Pancreas (tissue), 10 donors: ENCODE results near the gene DDOST. TPM values are rescaled to one million over a fixed set of nuclear protein-coding genes. Genes with fewer than 3 reads are reported as not detected.

Experiments used
- ATAC-seq, 4 donors: fragments of 200-7000 bp; cut with Tn5 transposase; one replicate each; pipeline versions ENCODE4 v1.8.0 to v1.9.1; 2020; ENCODE audit warnings: mild to moderate bottlenecking in 4 of 4, moderate library complexity in 4 of 4
- DNase-seq, 6 donors: peaks; one replicate each; pipeline ENCODE4 v3.0.0-alpha.2; 2020
- FAIRE-seq: peaks from 2 replicates; lab custom pipeline; 2012; peaks lifted over from hg19 to GRCh38; lab: Jason Lieb, UNC
- H3K27ac ChIP-seq, 4 donors: fragments of 200-600 bp; sonication (generic); 1 replicate in 3 of 4; 2 replicates in 1 of 4; pipeline versions ENCODE4 v1.5.0 to v1.8.0; 2020
- H3K27me3 ChIP-seq, 4 donors: fragments of 200-600 bp; one replicate each; pipeline ENCODE4 v1.8.0; 2021
- H3K36me3 ChIP-seq, 3 donors: fragments of 200-600 bp; sonication (generic) in 1 of 3; one replicate each; pipeline versions ENCODE4 v1.5.0 to v1.8.0; 2020 to 2021
- H3K4me1 ChIP-seq, 3 donors: fragments of 200-600 bp; one replicate each; pipeline ENCODE4 v1.8.0; 2021
- H3K4me3 ChIP-seq, 4 donors: fragments of 200-600 bp; sonication (generic) in 2 of 4; one replicate each; pipeline versions ENCODE4 v1.5.0 to v1.8.0; 2020 to 2021
- H3K9me3 ChIP-seq, 4 donors: fragments of 200-600 bp; one replicate each; pipeline ENCODE4 v1.8.0; 2021
- WGBS, 2 donors: extraction: QIAGEN DNeasy Blood & Tissue Kit; methylation state at CpG; one replicate each; pipeline ENCODE4 v1.1.7; 2013; 5-methylcytosine and 5-hydroxymethylcytosine counted together
- intact Hi-C, 3 donors: fragments of 100-400 bp; cut with DNase I; formaldehyde crosslinking; loops; one replicate each; pipeline versions ENCODE4 v1.11.1 to v1.14.2; 2022
- polyA plus RNA-seq, 2 donors: library from polyadenylated mRNA; stranded (reverse); fragments of 200-250 nt; gene quantifications; one replicate each; pipeline ENCODE4 v1.2.3, GENCODE V29; 2013
- total RNA-seq, 6 donors: library from RNA; stranded (reverse); fragmentation: NEBNext Ultra II Directional in 4 of 6; extraction: Animal tissue kit (Norgen Biotek cat#: 25700) in 4 of 6; gene quantifications; one replicate each; pipeline versions ENCODE4 v1.2.1 to v1.2.4, GENCODE V29; 2021 to 2023
- TF ChIP-seq, protein P1 (sequence below), 4 donors: fragments of 200-600 bp; sonication (generic) in 3 of 4; IDR thresholded peaks; one replicate each; pipeline versions ENCODE4 v1.5.0 to v1.8.0; 2021; ENCODE audit warnings: antibody characterized with exemption in 4 of 4
- donor health status: healthy with polysubstance abuse.
- donor health status: DM: no; HTN: no; CAD: no; lungs with moderate emphysema.
- donor health status: DM: no; HTN: no; CAD: no.
- donor health status: control.
- donor health status: control.
- donor health status: Bipolar disorder and iron deficiency.
- donor health status: DM: yes; HTN: yes; CAD: no.
- donor health status: DM: no; HTN: no; CAD: no.
- donor health status: DM: no; HTN: no; CAD: no.
- donor health status: DM: yes; HTN: yes; CAD: no.

Gene DDOST
- total and polyA plus RNA-seq, 8 donors: 98.2 to 190 (median 133) TPM

DNA sequence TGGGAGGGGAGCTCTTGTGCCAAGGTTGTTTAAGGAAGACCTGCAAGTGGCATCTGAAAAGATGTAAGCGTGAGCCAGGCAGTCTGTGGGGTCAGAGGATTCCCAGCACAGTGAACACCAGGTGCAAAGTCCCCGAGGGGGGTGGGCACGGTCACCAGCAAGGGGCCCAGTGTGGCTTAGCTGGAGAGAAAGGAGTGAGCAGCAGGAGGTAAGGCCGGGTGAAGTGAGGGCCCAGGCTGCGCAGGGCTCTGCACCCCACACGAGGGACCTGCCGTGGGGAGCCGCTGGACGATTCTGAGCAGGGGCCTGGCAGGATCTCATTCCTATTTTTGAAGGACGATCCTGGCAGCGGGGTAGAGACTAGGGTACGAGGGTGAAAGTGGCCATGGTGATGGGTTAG lies 4.1 kb downstream of the DDOST start:
- DNase-seq: no peak
- Histone ChIP-seq H3K9me3 (no peaks in the 10 kb centered on the region), H3K4me1 (peaks cover 0 to 17% (median 17%) of the 10 kb centered on the region in 3 donors), H3K27ac (no peak overlapping the region), H3K4me3 (no peak overlapping the region), H3K27me3 (no peaks in the 10 kb centered on the region), H3K36me3 (peaks cover 5 to 51% (median 40%) of the 10 kb centered on the region in 3 donors)
- TF ChIP-seq, protein P1, sequence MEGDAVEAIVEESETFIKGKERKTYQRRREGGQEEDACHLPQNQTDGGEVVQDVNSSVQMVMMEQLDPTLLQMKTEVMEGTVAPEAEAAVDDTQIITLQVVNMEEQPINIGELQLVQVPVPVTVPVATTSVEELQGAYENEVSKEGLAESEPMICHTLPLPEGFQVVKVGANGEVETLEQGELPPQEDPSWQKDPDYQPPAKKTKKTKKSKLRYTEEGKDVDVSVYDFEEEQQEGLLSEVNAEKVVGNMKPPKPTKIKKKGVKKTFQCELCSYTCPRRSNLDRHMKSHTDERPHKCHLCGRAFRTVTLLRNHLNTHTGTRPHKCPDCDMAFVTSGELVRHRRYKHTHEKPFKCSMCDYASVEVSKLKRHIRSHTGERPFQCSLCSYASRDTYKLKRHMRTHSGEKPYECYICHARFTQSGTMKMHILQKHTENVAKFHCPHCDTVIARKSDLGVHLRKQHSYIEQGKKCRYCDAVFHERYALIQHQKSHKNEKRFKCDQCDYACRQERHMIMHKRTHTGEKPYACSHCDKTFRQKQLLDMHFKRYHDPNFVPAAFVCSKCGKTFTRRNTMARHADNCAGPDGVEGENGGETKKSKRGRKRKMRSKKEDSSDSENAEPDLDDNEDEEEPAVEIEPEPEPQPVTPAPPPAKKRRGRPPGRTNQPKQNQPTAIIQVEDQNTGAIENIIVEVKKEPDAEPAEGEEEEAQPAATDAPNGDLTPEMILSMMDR (IDR thresholded peaks at IDR 0.05): no peak
- no peak for ATAC-seq
- no peak for FAIRE-seq
- intact Hi-C loops: no loop called here
- 73 to 79% methylated on average over 12 of the region's 12 CpGs for WGBS, 2 donors

DNA sequence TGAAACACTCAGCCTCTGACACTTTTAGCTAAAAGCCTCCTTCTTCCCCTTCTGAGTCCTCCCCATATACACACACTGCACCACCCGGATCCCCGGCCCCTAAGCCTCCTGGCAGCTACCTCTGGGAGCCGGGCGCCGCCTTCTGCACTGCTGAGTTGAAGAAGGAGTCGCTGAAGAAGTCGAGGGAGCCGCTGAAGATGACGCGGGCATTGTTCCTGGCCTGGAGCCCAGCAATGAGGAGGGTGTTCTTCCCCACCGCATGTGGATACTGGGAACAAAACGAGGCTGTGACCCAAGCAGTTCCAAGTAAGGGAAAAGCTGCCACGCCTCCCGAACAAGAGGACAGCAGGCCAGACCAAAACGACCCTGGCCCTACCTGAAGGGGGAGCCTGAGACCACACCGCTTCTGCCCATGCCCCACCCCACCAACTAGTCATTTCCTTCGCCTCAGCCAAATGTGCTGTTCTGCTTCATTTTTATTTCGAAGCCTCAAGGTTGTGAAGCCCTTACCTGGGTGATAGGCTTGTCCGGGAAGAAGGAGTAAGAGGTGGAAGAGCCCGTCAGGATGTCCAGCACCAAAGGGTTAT lies 7.0 kb downstream of the DDOST start:
- H3K36me3 ChIP-seq: peaks cover 10 to 73% (median 49%) of the 10 kb centered on the region in 3 donors
- peaks cover 0 to 5% (median 4%) of the 10 kb centered on the region in 3 donors for H3K4me1 ChIP-seq
- no peaks in the 10 kb centered on the region for H3K9me3 ChIP-seq
- TF ChIP-seq, protein P1 (IDR thresholded peaks at IDR 0.05): no peak
- no peaks in the 10 kb centered on the region for H3K27me3 ChIP-seq
- FAIRE-seq (no peak), DNase-seq (no peak), ATAC-seq (no peak)
- H3K4me3 ChIP-seq: no peak overlapping the region
- H3K27ac ChIP-seq: no peak overlapping the region
- intact Hi-C loops: no loop called here
- 72 to 80% methylated on average over 20 of the region's 20 CpGs for WGBS, 2 donors

DNA sequence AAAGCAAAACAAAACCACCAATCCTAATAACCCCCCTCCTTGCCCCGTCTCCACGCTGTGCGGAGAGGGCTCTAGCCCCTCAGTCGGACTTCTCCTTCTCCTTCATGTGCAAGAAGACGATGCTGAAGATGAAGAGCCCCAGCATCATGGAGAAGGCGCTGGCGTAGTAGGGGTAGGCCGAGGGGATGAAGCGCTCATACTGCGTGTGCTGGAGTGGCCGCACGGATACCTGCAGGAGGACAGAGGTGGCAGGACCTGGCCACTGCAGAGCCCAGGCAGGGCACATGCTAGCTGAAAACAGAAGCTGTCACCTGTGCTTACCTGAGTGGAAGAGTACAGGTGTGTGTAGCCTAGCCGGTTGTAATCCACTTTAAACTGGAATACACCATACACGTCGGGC lies 8.9 kb downstream of the DDOST start:
- DNase-seq (no peak), FAIRE-seq (no peak), ATAC-seq (peak in 1 of 4 donors; percentile 6)
- 94 to 97% methylated on average over 15 of the region's 15 CpGs for WGBS, 2 donors
- intact Hi-C loops: no loop called here
- Histone ChIP-seq H3K9me3 (no peaks in the 10 kb centered on the region), H3K27ac (no peak overlapping the region), H3K36me3 (peaks cover 10 to 84% (median 42%) of the 10 kb centered on the region in 3 donors), H3K27me3 (no peaks in the 10 kb centered on the region), H3K4me1 (no peaks in the 10 kb centered on the region), H3K4me3 (no peak overlapping the region)
- TF ChIP-seq, protein P1 (IDR thresholded peaks at IDR 0.05): no peak

DNA sequence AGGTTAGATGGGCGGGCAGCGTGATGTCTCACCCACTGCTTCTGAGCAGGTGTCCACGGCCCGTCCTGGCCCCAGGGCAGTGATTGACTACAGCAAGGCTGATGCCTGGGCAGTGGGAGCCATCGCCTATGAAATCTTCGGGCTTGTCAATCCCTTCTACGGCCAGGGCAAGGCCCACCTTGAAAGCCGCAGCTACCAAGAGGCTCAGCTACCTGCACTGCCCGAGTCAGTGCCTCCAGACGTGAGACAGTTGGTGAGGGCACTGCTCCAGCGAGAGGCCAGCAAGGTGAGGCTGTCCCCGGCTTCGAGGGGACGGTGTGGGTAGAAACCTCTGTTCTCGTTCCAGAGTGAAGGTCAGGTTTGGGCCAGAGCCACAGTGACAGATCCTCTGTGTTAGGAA lies 12.2 kb downstream of the DDOST start:
- TF ChIP-seq, protein P1 (IDR thresholded peaks at IDR 0.05): no peak
- 87 to 93% methylated on average over 15 of the region's 15 CpGs for WGBS, 2 donors
- ATAC-seq (no peak), DNase-seq (no peak), FAIRE-seq (no peak)
- intact Hi-C loops: no loop called here
- Histone ChIP-seq H3K27me3 (no peaks in the 10 kb centered on the region), H3K9me3 (no peaks in the 10 kb centered on the region), H3K27ac (no peak overlapping the region), H3K4me3 (no peak overlapping the region), H3K36me3 (peaks cover 10 to 71% (median 25%) of the 10 kb centered on the region in 3 donors), H3K4me1 (no peaks in the 10 kb centered on the region)

DNA sequence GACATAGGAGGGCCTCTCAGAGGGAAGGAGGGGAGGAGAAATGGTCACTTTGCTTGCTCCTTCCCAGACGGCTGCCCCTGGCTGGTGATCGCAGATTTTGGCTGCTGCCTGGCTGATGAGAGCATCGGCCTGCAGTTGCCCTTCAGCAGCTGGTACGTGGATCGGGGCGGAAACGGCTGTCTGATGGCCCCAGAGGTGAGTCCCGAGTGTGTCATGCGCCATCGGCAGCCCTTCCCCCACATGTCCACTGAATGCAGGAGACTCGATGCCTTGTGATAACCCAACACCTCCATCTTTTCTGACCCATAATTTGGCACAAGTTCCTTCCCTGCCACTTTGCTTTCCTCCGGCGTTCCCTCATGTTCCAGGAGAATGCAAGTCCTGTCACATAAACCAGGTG lies 12.7 kb downstream of the DDOST start:
- DNase-seq (no peak), ATAC-seq (no peak), FAIRE-seq (no peak)
- Histone ChIP-seq H3K9me3 (no peaks in the 10 kb centered on the region), H3K4me3 (no peak overlapping the region), H3K36me3 (peaks cover 10 to 70% (median 21%) of the 10 kb centered on the region in 3 donors), H3K27ac (no peak overlapping the region), H3K27me3 (no peaks in the 10 kb centered on the region), H3K4me1 (no peaks in the 10 kb centered on the region)
- TF ChIP-seq, protein P1 (IDR thresholded peaks at IDR 0.05): no peak
- WGBS, 2 donors: 88 to 90% methylated on average over 13 of the region's 13 CpGs
- intact Hi-C loops: no loop called here
